ENCODE data around the gene CUX1.

DNA sequence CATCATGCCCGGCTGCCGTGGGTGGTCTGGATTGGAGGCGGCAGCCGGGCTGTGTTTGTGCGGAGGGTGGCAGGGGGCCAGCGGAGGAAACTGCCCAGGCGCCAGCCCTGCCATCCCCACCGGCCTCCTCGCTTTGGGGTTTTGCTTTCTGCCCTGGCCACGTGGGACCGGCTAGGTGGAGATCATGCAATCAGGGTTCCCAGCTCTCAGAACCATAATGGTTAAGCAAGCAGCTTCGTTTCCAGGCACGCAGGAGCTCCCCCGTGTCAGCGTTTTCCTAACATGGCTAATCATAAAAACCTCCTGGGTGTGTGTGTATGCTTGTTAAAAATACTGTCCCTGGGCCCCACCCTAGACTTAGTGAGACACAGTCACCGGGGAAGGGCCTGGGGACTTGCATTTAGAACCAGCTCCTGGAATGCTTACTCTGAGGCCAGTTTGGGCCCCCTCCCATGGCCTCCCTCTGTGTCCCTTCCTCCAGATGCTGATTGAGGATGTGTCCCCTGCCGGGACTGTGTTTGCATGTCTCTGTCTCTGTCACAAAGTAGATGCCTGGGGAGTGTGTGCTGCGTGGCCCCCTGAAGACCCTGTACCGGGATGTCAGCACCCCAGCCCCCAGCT lies 119.3 kb downstream of the CUX1 start:
- no peak for TF ChIP-seq CTCF (IDR thresholded peaks at IDR 0.05)
- TF ChIP-seq EZH2 (IDR thresholded peaks at IDR 0.05): no peak
- TF ChIP-seq EZH2phosphoT487 (IDR thresholded peaks at IDR 0.05): no peak

Data from neural progenitor cell (in vitro differentiated cells).